GM12878 (cell line): ENCODE results near the gene ANXA11. TPM values are rescaled to one million over a fixed set of nuclear protein-coding genes. Genes with fewer than 3 reads are reported as not detected.
A peak's percentile ranks its signal among the peaks of the same experiment; 100 is the strongest.

Source experiments
- ATAC-seq: fragments of 200-7000 bp; cut with Tn5 transposase; 3 replicates; pipeline ENCODE4 v1.9.1; 2020; ENCODE audit warnings: mild to moderate bottlenecking, moderate library complexity
- BruUV-seq: library from RNA; stranded (reverse); fragments of 400-500 nt; replicated peaks from 2 replicates; lab custom pipeline; 2021; lab: Mats Ljungman, UMichigan
- CTCF ChIA-PET: fragments of 300-600 bp; sonication (Branson Sonifier 250); formaldehyde crosslinking; extraction: SDS; loops from one replicate; lab custom pipeline; 2021; ENCODE audit warnings: inconsistent platforms; lab: Yijun Ruan, JAX
- POLR2A ChIA-PET: fragments of 350-600 bp; formaldehyde crosslinking; extraction: SDS; loops from one replicate; lab custom pipeline; 2021; ENCODE audit warnings: inconsistent platforms; lab: Charles Lee
- RAD21 ChIA-PET: fragments of 300-600 bp; sonication (Branson Sonifier 250); formaldehyde crosslinking; loops from one replicate; lab custom pipeline; 2023; ENCODE audit warnings: antibody characterized with exemption; ENCODE audit not compliant: unreplicated experiment; lab: Charles Lee
- SMC1A ChIA-PET: fragments of 300-600 bp; sonication (Branson Sonifier 250); formaldehyde crosslinking; loops from one replicate; lab custom pipeline; 2023; ENCODE audit not compliant: unreplicated experiment, uncharacterized antibody; lab: Charles Lee
- DNase-seq: peaks from one replicate; pipeline ENCODE4 v3.0.0-alpha.2; 2011; ENCODE audit warnings: low read depth, low spot score
- FAIRE-seq: peaks from 3 replicates; lab custom pipeline; 2011; peaks lifted over from hg19 to GRCh38; lab: Jason Lieb, UNC
- H2AFZ ChIP-seq: 2 replicates; pipeline ENCODE4 v1.6.0; 2011; ENCODE audit warnings: low read depth, low read length, control low read depth; ENCODE audit not compliant: control insufficient read depth
- H3K27ac ChIP-seq: 2 replicates; pipeline ENCODE4 v1.5.1; 2011; ENCODE audit warnings: control low read depth; ENCODE audit not compliant: control insufficient read depth, insufficient read depth
- H3K27me3 ChIP-seq, 2 experiments: replicated peaks in 1 of 2; 2 replicates each; pipeline versions ENCODE4 v1.6.0 to v1.6.1; 2011; ENCODE audit warnings: low read length in 1 of 2; ENCODE audit not compliant: control insufficient read depth in 2 of 2, insufficient read depth in 2 of 2
- H3K36me3 ChIP-seq, 2 experiments: 2 replicates each; pipeline ENCODE4 v1.5.1; 2011; ENCODE audit warnings: low read length in 1 of 2; ENCODE audit not compliant: control insufficient read depth in 2 of 2, insufficient read depth in 2 of 2
- H3K4me1 ChIP-seq: 2 replicates; pipeline ENCODE4 v1.6.1; 2011; ENCODE audit warnings: mild to moderate bottlenecking, low read length, moderate library complexity, mixed read lengths; ENCODE audit not compliant: control insufficient read depth, insufficient read depth
- H3K4me2 ChIP-seq: 2 replicates; pipeline ENCODE4 v1.6.0; 2011; ENCODE audit warnings: control low read depth; ENCODE audit not compliant: control insufficient read depth, insufficient read depth
- H3K4me3 ChIP-seq: fragments of 200-600 bp; sonication (generic); 2 replicates; pipeline ENCODE4 v1.5.1; 2016
- H3K79me2 ChIP-seq: 2 replicates; pipeline ENCODE4 v1.6.0; 2011; ENCODE audit warnings: low read length; ENCODE audit not compliant: control insufficient read depth, insufficient read depth
- H3K9ac ChIP-seq: 2 replicates; pipeline ENCODE4 v1.8.0; 2011; ENCODE audit warnings: low read length, control low read depth, mixed read lengths; ENCODE audit not compliant: control insufficient read depth, insufficient read depth
- H3K9me3 ChIP-seq: replicated peaks from 3 replicates; pipeline ENCODE4 v1.5.1; 2011; ENCODE audit warnings: mild to moderate bottlenecking, low read length; ENCODE audit not compliant: control insufficient read depth, insufficient read depth
- H4K20me1 ChIP-seq: 2 replicates; pipeline ENCODE4 v1.6.0; 2011; ENCODE audit not compliant: control insufficient read depth, insufficient read depth
- BCL11A ChIP-seq: IDR thresholded peaks from 2 replicates; pipeline ENCODE4 v1.6.1; 2011; ENCODE audit warnings: low read depth, low read length
- CHD4 ChIP-seq: fragments of 200-600 bp; sonication (generic); IDR thresholded peaks from 2 replicates; pipeline ENCODE4 v1.6.1; 2016; ENCODE audit warnings: mild to moderate bottlenecking
- MTA3 ChIP-seq: IDR thresholded peaks from 2 replicates; pipeline ENCODE4 v1.6.1; 2012; ENCODE audit warnings: low read length, inconsistent platforms, borderline replicate concordance
- NFIC ChIP-seq: IDR thresholded peaks from 2 replicates; pipeline ENCODE4 v1.6.1; 2012; ENCODE audit warnings: low read depth, mild to moderate bottlenecking, inconsistent platforms, low read length, moderate library complexity
- POLR2A ChIP-seq: IDR thresholded peaks from 2 replicates; pipeline ENCODE4 v1.6.1; 2011; ENCODE audit warnings: low read depth, mild to moderate bottlenecking, low read length
- RELB ChIP-seq: fragments of 450-650 bp; IDR thresholded peaks from 2 replicates; pipeline ENCODE4 v1.6.1; 2017; ENCODE audit warnings: low read depth, mild to moderate bottlenecking, moderate library complexity
- WGBS: methylation state at CpG from one replicate; pipeline ENCODE4 v1.1.6; 2016; ENCODE audit warnings: low lambda C conversion rate; ENCODE audit not compliant: insufficient replicate concordance, insufficient coverage; ENCODE audit errors: missing lambda C conversion rate; 5-methylcytosine and 5-hydroxymethylcytosine counted together
- in situ Hi-C: fragments of 300-500 bp; cut with MboI; formaldehyde crosslinking; loops from 9 replicates; pipeline ENCODE4 v1.14.3; 2018; ENCODE audit warnings: mixed read lengths
- intact Hi-C: fragments of 100-400 bp; cut with micrococcal nuclease; formaldehyde crosslinking; loops from one replicate; pipeline ENCODE4 v1.14.2; 2022; ENCODE audit not compliant: unreplicated experiment
- polyA plus RNA-seq, 11 experiments: library from polyadenylated mRNA; depleted of rRNA in 4 of 11; unstranded in 6 of 11; stranded (reverse) in 5 of 11; fragments of >200 nt; fragmentation: Nextera tagmentation in 4 of 11; fragmentation: Illumina TruSeq in 1 of 11; extraction: Ambion mirVana in 4 of 11; extraction: Trizol in 1 of 11; gene quantifications; 1 replicate in 1 of 11; 2 replicates in 10 of 11; pipeline versions ENCODE4 v1.2.1 to v1.2.3, GENCODE V29; 2011 to 2016; ENCODE audit warnings: inconsistent platforms in 2 of 11, missing spikeins in 2 of 11, low read depth in 1 of 11
- total RNA-seq, 4 experiments: library from RNA; depleted of rRNA in 3 of 4; stranded (reverse); fragments of >200 nt in 3 of 4; fragmentation: Illumina TruSeq in 1 of 4; extraction: Trizol in 1 of 4; gene quantifications; 2 replicates each; pipeline versions ENCODE4 v1.2.1 to v1.2.3, GENCODE V29; 2013 to 2021

ANXA11 gene
- total and polyA plus RNA-seq, 10 of the 15 experiments (the other 5 are each of a cell fraction or from before 2014, with no cell fraction given): 25.0 to 129 (median 72.2) TPM

- intact Hi-C loops: no loop called here
- H3K9ac ChIP-seq: no peak overlapping the region; the same call in none of the 2 replicates
- TF ChIP-seq NFIC: no peak
- no peak for TF ChIP-seq RELB
- no peak for TF ChIP-seq MTA3
- TF ChIP-seq BCL11A: no peak
- no peak for TF ChIP-seq CHD4
- TF ChIP-seq POLR2A: no peak
Measured at GRCh38 chr10:80196950-80197315, 8.4 kb downstream of the ANXA11 start.

More at GRCh38 chr10:80196950-80197315, 8.4 kb downstream of the ANXA11 start:
- CTCF ChIA-PET: interaction anchor here (0.9 to 1.6 kb wide), 5 partner anchors 9 to 26 kb away, joined by 3 to 8 read pairs (median 6); partner anchors contain the start of gene ANXA11
- Histone ChIP-seq H2AFZ (no peak overlapping the region), H3K9me3 (peaks cover 4% of the 10 kb centered on the region), H3K36me3 (peaks cover 0 to 4% of the 10 kb centered on the region in 2 experiments; a peak in 3 of 4 replicates), H3K79me2 (peaks cover 60% of the 10 kb centered on the region), H3K27ac (peak overlapping the region; percentile 67), H3K4me3 (0 out of 2 replicates have a peak overlapping the region, but pooled peaks have one; percentile 36), H4K20me1 (no peaks in the 10 kb centered on the region), H3K4me2 (peak overlapping the region; percentile 88), H3K4me1 (peaks cover 17% of the 10 kb centered on the region), H3K27me3 (no peaks in the 10 kb centered on the region)
- DNase-seq: no peak
- peak; percentile 16 for ATAC-seq
- RAD21 ChIA-PET: interaction anchor here (2.6 kb wide), 1 partner anchor 9 kb away, joined by 30 read pairs; no protein-coding TSS in a partner anchor
- WGBS: 65% methylated on average over 2 of the region's 2 CpGs
- in situ Hi-C loops: no loop called here
- no peak for FAIRE-seq
- SMC1A ChIA-PET: interaction anchor here (0.6 to 2.1 kb wide), 3 partner anchors 9 to 53 kb away, joined by 3 to 22 read pairs (median 9); no protein-coding TSS in a partner anchor
- POLR2A ChIA-PET: interaction anchor here (0.7 to 2.0 kb wide), 2 partner anchors 9 kb away, joined by 3 to 17 read pairs; partner anchors contain the start of gene ANXA11
- BruUV-seq: no TSS peak
